GM12892 (cell line): ENCODE results near the gene SCG3.

Experiments used
- POLR2A ChIP-seq: IDR thresholded peaks from 2 replicates; pipeline ENCODE4 v1.6.1; 2011; ENCODE audit warnings: low read depth, low read length, control low read depth
- POLR2AphosphoS5 ChIP-seq: IDR thresholded peaks from 2 replicates; pipeline ENCODE4 v1.6.1; 2011; ENCODE audit warnings: low read depth, low read length, control low read depth
- TAF1 ChIP-seq: IDR thresholded peaks from 2 replicates; pipeline ENCODE4 v1.6.1; 2011; ENCODE audit warnings: low read depth, mild to moderate bottlenecking, control low read depth, low read length, borderline replicate concordance

DNA sequence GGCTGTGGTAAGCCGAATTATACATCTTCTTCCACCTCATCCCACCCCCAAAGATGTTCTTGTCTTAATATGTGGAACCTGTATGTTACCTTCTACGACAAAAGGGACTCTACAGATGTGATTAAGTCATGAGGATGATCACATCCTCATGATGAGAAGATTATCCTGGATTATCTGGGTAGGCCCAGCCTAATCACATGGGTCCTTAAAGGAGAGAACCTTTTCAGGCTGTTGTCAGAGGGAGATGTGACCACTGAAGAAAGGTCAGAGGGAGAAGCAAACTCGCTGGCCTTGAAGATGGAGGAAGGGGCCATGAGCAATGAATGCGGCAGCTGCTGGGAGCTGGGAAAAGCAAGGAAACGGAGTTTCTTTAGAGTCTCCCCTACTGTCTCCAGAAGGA is 12.9 kb upstream of the SCG3 start:
- TF ChIP-seq POLR2AphosphoS5 = no peak
- TF ChIP-seq POLR2A = no peak
- TF ChIP-seq TAF1 = no peak
